GM12878 (cell line): ENCODE data around the gene LPA. TPM values are rescaled to one million over a fixed set of nuclear protein-coding genes. Genes with fewer than 3 reads are reported as not detected.

Experiments
- ATAC-seq: fragments of 200-7000 bp; cut with Tn5 transposase; 3 replicates; pipeline ENCODE4 v1.9.1; 2020; ENCODE audit warnings: mild to moderate bottlenecking, moderate library complexity
- BruUV-seq: library from RNA; stranded (reverse); fragments of 400-500 nt; replicated peaks from 2 replicates; lab custom pipeline; 2021; lab: Mats Ljungman, UMichigan
- CTCF ChIA-PET: fragments of 300-600 bp; sonication (Branson Sonifier 250); formaldehyde crosslinking; extraction: SDS; loops from one replicate; lab custom pipeline; 2021; ENCODE audit warnings: inconsistent platforms; lab: Yijun Ruan, JAX
- POLR2A ChIA-PET: fragments of 350-600 bp; formaldehyde crosslinking; extraction: SDS; loops from one replicate; lab custom pipeline; 2021; ENCODE audit warnings: inconsistent platforms; lab: Charles Lee
- RAD21 ChIA-PET: fragments of 300-600 bp; sonication (Branson Sonifier 250); formaldehyde crosslinking; loops from one replicate; lab custom pipeline; 2023; ENCODE audit warnings: antibody characterized with exemption; ENCODE audit not compliant: unreplicated experiment; lab: Charles Lee
- SMC1A ChIA-PET: fragments of 300-600 bp; sonication (Branson Sonifier 250); formaldehyde crosslinking; loops from one replicate; lab custom pipeline; 2023; ENCODE audit not compliant: unreplicated experiment, uncharacterized antibody; lab: Charles Lee
- DNase-seq: peaks from one replicate; pipeline ENCODE4 v3.0.0-alpha.2; 2011; ENCODE audit warnings: low read depth, low spot score
- FAIRE-seq: peaks from 3 replicates; lab custom pipeline; 2011; peaks lifted over from hg19 to GRCh38; lab: Jason Lieb, UNC
- H2AFZ ChIP-seq: 2 replicates; pipeline ENCODE4 v1.6.0; 2011; ENCODE audit warnings: low read depth, low read length, control low read depth; ENCODE audit not compliant: control insufficient read depth
- H3K27ac ChIP-seq: 2 replicates; pipeline ENCODE4 v1.5.1; 2011; ENCODE audit warnings: control low read depth; ENCODE audit not compliant: control insufficient read depth, insufficient read depth
- H3K27me3 ChIP-seq, 2 experiments: replicated peaks in 1 of 2; 2 replicates each; pipeline versions ENCODE4 v1.6.0 to v1.6.1; 2011; ENCODE audit warnings: low read length in 1 of 2; ENCODE audit not compliant: control insufficient read depth in 2 of 2, insufficient read depth in 2 of 2
- H3K36me3 ChIP-seq, 2 experiments: 2 replicates each; pipeline ENCODE4 v1.5.1; 2011; ENCODE audit warnings: low read length in 1 of 2; ENCODE audit not compliant: control insufficient read depth in 2 of 2, insufficient read depth in 2 of 2
- H3K4me1 ChIP-seq: 2 replicates; pipeline ENCODE4 v1.6.1; 2011; ENCODE audit warnings: mild to moderate bottlenecking, low read length, moderate library complexity, mixed read lengths; ENCODE audit not compliant: control insufficient read depth, insufficient read depth
- H3K4me2 ChIP-seq: 2 replicates; pipeline ENCODE4 v1.6.0; 2011; ENCODE audit warnings: control low read depth; ENCODE audit not compliant: control insufficient read depth, insufficient read depth
- H3K4me3 ChIP-seq: fragments of 200-600 bp; sonication (generic); 2 replicates; pipeline ENCODE4 v1.5.1; 2016
- H3K79me2 ChIP-seq: 2 replicates; pipeline ENCODE4 v1.6.0; 2011; ENCODE audit warnings: low read length; ENCODE audit not compliant: control insufficient read depth, insufficient read depth
- H3K9ac ChIP-seq: 2 replicates; pipeline ENCODE4 v1.8.0; 2011; ENCODE audit warnings: low read length, control low read depth, mixed read lengths; ENCODE audit not compliant: control insufficient read depth, insufficient read depth
- H3K9me3 ChIP-seq: replicated peaks from 3 replicates; pipeline ENCODE4 v1.5.1; 2011; ENCODE audit warnings: mild to moderate bottlenecking, low read length; ENCODE audit not compliant: control insufficient read depth, insufficient read depth
- H4K20me1 ChIP-seq: 2 replicates; pipeline ENCODE4 v1.6.0; 2011; ENCODE audit not compliant: control insufficient read depth, insufficient read depth
- CBX5 ChIP-seq: sonication (generic); IDR thresholded peaks from 2 replicates; pipeline ENCODE4 v1.6.1; 2016; ENCODE audit warnings: low read depth, moderate library complexity, mild to moderate bottlenecking, inconsistent platforms
- E2F4 ChIP-seq: IDR thresholded peaks from 2 replicates; pipeline ENCODE4 v1.6.1; 2012; ENCODE audit warnings: low read depth, low read length, improper control_type of control experiment
- ETV6 ChIP-seq, 2 experiments: fragments of 450-650 bp in 1 of 2; IDR thresholded peaks in 1 of 2; conservative IDR thresholded peaks in 1 of 2; 2 replicates each; pipeline ENCODE4 v1.6.1; 2014; ENCODE audit warnings: antibody characterized with exemption in 1 of 2, borderline replicate concordance in 1 of 2, low read depth in 1 of 2, mild to moderate bottlenecking in 1 of 2, moderate library complexity in 1 of 2
- FOS ChIP-seq: IDR thresholded peaks from 3 replicates; pipeline ENCODE4 v1.6.1; 2011; ENCODE audit warnings: borderline replicate concordance; ENCODE audit not compliant: insufficient read length; ENCODE audit errors: extremely low read depth
- FOXM1 ChIP-seq: IDR thresholded peaks from 2 replicates; pipeline ENCODE4 v1.6.1; 2012; ENCODE audit warnings: low read depth, mild to moderate bottlenecking, inconsistent platforms, low read length, moderate library complexity
- GATAD2B ChIP-seq: fragments of 450-650 bp; conservative IDR thresholded peaks from 2 replicates; pipeline ENCODE4 v1.6.1; 2017; ENCODE audit warnings: low read depth, mild to moderate bottlenecking, moderate library complexity
- JUNB ChIP-seq: IDR thresholded peaks from 2 replicates; pipeline ENCODE4 v1.6.1; 2016; ENCODE audit warnings: antibody characterized with exemption, mild to moderate bottlenecking
- NR2C2 ChIP-seq: IDR thresholded peaks from 2 replicates; pipeline ENCODE4 v1.6.1; 2011; ENCODE audit warnings: borderline replicate concordance, low read depth; ENCODE audit not compliant: control insufficient read depth, insufficient read length
- NRF1 ChIP-seq: conservative IDR thresholded peaks from 2 replicates; pipeline ENCODE4 v1.6.1; 2011; ENCODE audit warnings: mild to moderate bottlenecking, low read depth, low read length, improper control_type of control experiment
- PAX5 ChIP-seq: IDR thresholded peaks from 2 replicates; pipeline ENCODE4 v1.6.1; 2011; ENCODE audit warnings: low read depth, low read length, borderline replicate concordance
- POLR2AphosphoS2 ChIP-seq: IDR thresholded peaks from 2 replicates; pipeline ENCODE4 v1.6.1; 2011; ENCODE audit warnings: low read depth, mild to moderate bottlenecking, low read length, improper control_type of control experiment, moderate library complexity
- RAD51 ChIP-seq: fragments of 450-650 bp; IDR thresholded peaks from 2 replicates; pipeline ENCODE4 v1.6.1; 2016; ENCODE audit warnings: moderate library complexity, mild to moderate bottlenecking, inconsistent platforms
- RB1 ChIP-seq: fragments of 450-650 bp; formaldehyde crosslinking; IDR thresholded peaks from 2 replicates; pipeline ENCODE4 v1.6.1; 2017; ENCODE audit warnings: mild to moderate bottlenecking, borderline replicate concordance
- SIX5 ChIP-seq: IDR thresholded peaks from 2 replicates; pipeline ENCODE4 v1.6.1; 2011; ENCODE audit warnings: mild to moderate bottlenecking, low read depth, low read length, moderate library complexity; ENCODE audit not compliant: severe bottlenecking
- SKIL ChIP-seq: fragments of 450-650 bp; IDR thresholded peaks from 2 replicates; pipeline ENCODE4 v1.6.1; 2017; ENCODE audit warnings: mild to moderate bottlenecking, low read depth, inconsistent platforms; ENCODE audit not compliant: poor library complexity, severe bottlenecking
- YBX1 ChIP-seq: fragments of 450-650 bp; IDR thresholded peaks from 2 replicates; pipeline ENCODE4 v1.6.1; 2016; ENCODE audit warnings: antibody characterized with exemption
- ZNF384 ChIP-seq: IDR thresholded peaks from 2 replicates; pipeline ENCODE4 v1.6.1; 2012; ENCODE audit warnings: low read depth, mild to moderate bottlenecking, low read length, improper control_type of control experiment, borderline replicate concordance
- WGBS: methylation state at CpG from one replicate; pipeline ENCODE4 v1.1.6; 2016; ENCODE audit warnings: low lambda C conversion rate; ENCODE audit not compliant: insufficient replicate concordance, insufficient coverage; ENCODE audit errors: missing lambda C conversion rate; 5-methylcytosine and 5-hydroxymethylcytosine counted together
- in situ Hi-C: fragments of 300-500 bp; cut with MboI; formaldehyde crosslinking; loops from 9 replicates; pipeline ENCODE4 v1.14.3; 2018; ENCODE audit warnings: mixed read lengths
- intact Hi-C: fragments of 100-400 bp; cut with micrococcal nuclease; formaldehyde crosslinking; loops from one replicate; pipeline ENCODE4 v1.14.2; 2022; ENCODE audit not compliant: unreplicated experiment
- polyA plus RNA-seq, 11 experiments: library from polyadenylated mRNA; depleted of rRNA in 4 of 11; unstranded in 6 of 11; stranded (reverse) in 5 of 11; fragments of >200 nt; fragmentation: Nextera tagmentation in 4 of 11; fragmentation: Illumina TruSeq in 1 of 11; extraction: Ambion mirVana in 4 of 11; extraction: Trizol in 1 of 11; gene quantifications; 1 replicate in 1 of 11; 2 replicates in 10 of 11; pipeline versions ENCODE4 v1.2.1 to v1.2.3, GENCODE V29; 2011 to 2016; ENCODE audit warnings: inconsistent platforms in 2 of 11, missing spikeins in 2 of 11, low read depth in 1 of 11
- total RNA-seq, 4 experiments: library from RNA; depleted of rRNA in 3 of 4; stranded (reverse); fragments of >200 nt in 3 of 4; fragmentation: Illumina TruSeq in 1 of 4; extraction: Trizol in 1 of 4; gene quantifications; 2 replicates each; pipeline versions ENCODE4 v1.2.1 to v1.2.3, GENCODE V29; 2013 to 2021
- TF ChIP-seq, protein P1 (sequence below): fragments of 450-650 bp; conservative IDR thresholded peaks from 2 replicates; pipeline ENCODE4 v1.6.1; 2017; ENCODE audit warnings: mild to moderate bottlenecking, moderate library complexity

LPA gene
- total and polyA plus RNA-seq, 10 of the 15 experiments (the other 5 are each of a cell fraction or from before 2014, with no cell fraction given): 0.03 to 2.8 (median 0.57) TPM

DNA sequence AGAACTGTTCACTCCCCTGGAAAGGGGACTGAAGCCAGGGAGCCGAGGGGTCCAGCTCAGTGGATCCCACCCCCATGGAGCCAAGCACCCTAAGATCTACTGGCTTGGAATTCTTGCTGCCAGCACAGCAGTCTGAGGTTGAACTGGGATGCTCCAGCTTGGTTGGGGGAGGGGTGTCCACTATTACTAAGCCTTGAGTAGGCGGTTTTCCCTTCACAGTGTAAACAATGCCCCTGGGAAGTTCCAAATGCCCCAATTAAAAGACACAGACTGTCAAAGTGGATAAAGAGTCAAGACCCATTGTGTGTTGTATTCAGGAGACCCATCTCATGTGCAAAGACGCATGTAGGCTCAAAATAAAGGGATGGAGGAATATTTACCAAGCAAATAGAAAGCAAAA, 150.2 kb downstream of the LPA start (continued):
- TF ChIP-seq CBX5 (no peak), RAD51 (no peak)
- TF ChIP-seq, all 136 proteins: peak for 0

GRCh38 chr6:160510976-160511617, 153.0 kb downstream of the LPA start:
- DNase-seq: no peak
- Histone ChIP-seq H3K36me3 (no peaks in the 10 kb centered on the region), H3K4me3 (no peak overlapping the region), H3K4me1 (no peaks in the 10 kb centered on the region), H2AFZ (no peak overlapping the region), H3K27me3 (no peaks in the 10 kb centered on the region; a peak in 1 of 4 replicates), H3K79me2 (no peaks in the 10 kb centered on the region), H4K20me1 (no peaks in the 10 kb centered on the region), H3K4me2 (no peak overlapping the region), H3K9me3 (no peaks in the 10 kb centered on the region), H3K9ac (no peak overlapping the region), H3K27ac (no peak overlapping the region)
- POLR2A ChIA-PET: no interaction called here
- ATAC-seq: no peak
- no TSS peak for BruUV-seq
- SMC1A ChIA-PET: interaction anchor here (1.1 kb wide), 1 partner anchor 10 kb away, joined by 5 read pairs; no protein-coding TSS in a partner anchor
- CTCF ChIA-PET: interaction anchor here (0.7 to 2.5 kb wide), 4 partner anchors 8 to 50 kb away, joined by 3 to 13 read pairs (median 4); no protein-coding TSS in a partner anchor
- WGBS: 4% methylated on average over 4 of the region's 4 CpGs
- intact Hi-C loops: no loop called here
- in situ Hi-C loops: no loop called here
- FAIRE-seq: no peak
- RAD21 ChIA-PET: no interaction called here
- TF ChIP-seq RB1 (no peak), SIX5 (no peak), NRF1 (no peak), POLR2AphosphoS2 (no peak), YBX1 (no peak), JUNB (no peak), ETV6 (conservative IDR thresholded peaks at IDR 0.05 in 1 of 2, IDR thresholded peaks at IDR 0.05 in 1 of 2; ENCODE audit: borderline replicate concordance in 1 of 2, low read depth in 1 of 2) (no peak), FOXM1 (no peak), FOS (no peak), ZNF384 (no peak), E2F4 (no peak), GATAD2B (no peak), SKIL (no peak), PAX5 (no peak), NR2C2 (no peak)
- TF ChIP-seq, protein P1, sequence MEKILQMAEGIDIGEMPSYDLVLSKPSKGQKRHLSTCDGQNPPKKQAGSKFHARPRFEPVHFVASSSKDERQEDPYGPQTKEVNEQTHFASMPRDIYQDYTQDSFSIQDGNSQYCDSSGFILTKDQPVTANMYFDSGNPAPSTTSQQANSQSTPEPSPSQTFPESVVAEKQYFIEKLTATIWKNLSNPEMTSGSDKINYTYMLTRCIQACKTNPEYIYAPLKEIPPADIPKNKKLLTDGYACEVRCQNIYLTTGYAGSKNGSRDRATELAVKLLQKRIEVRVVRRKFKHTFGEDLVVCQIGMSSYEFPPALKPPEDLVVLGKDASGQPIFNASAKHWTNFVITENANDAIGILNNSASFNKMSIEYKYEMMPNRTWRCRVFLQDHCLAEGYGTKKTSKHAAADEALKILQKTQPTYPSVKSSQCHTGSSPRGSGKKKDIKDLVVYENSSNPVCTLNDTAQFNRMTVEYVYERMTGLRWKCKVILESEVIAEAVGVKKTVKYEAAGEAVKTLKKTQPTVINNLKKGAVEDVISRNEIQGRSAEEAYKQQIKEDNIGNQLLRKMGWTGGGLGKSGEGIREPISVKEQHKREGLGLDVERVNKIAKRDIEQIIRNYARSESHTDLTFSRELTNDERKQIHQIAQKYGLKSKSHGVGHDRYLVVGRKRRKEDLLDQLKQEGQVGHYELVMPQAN: no peak
